RWPE1 (cell line): ENCODE results near the gene VSIG1.

Experiments
- CTCF ChIA-PET: fragments of 350-600 bp; sonication (Branson Sonifier 250); formaldehyde crosslinking; extraction: SDS; loops from one replicate; lab custom pipeline; 2021; lab: Yijun Ruan, JAX
- POLR2A ChIA-PET: fragments of 400-600 bp; formaldehyde crosslinking; extraction: SDS; loops from one replicate; lab custom pipeline; 2020; ENCODE audit warnings: antibody characterized with exemption; ENCODE audit not compliant: low non-redundant PET; lab: Yijun Ruan, JAX
- DNase-seq: peaks from one replicate; pipeline ENCODE4 v3.0.0; 2012; ENCODE audit warnings: low spot score
- H3K27ac ChIP-seq: fragments of 450-650 bp; 2 replicates; pipeline ENCODE4 v1.5.1; 2017
- TF ChIP-seq, protein P1 (sequence below): fragments of 450-650 bp; conservative IDR thresholded peaks from 2 replicates; pipeline ENCODE4 v1.5.1; 2017; ENCODE audit warnings: low read depth, mild to moderate bottlenecking

The VSIG1 gene

DNA sequence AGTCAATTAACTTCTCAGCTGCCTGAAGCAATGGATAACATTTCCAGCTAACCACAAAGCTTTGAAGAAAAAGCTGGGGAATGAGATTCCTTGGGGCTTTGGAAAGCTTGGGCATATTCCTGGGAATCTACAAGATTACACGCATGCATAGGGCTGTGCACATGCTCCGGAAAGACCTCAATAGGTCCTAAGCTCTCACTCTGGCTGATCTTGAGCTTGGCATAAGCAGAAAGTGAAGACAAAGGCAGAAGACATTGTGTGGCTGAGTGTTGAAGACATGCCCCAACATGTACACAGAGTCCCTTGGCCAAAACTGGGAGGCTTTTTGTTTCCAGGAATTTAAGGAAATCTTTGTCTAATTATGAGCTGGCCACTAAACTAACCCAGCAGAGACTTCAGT, 77.9 kb downstream of the VSIG1 start:
- TF ChIP-seq, protein P1, sequence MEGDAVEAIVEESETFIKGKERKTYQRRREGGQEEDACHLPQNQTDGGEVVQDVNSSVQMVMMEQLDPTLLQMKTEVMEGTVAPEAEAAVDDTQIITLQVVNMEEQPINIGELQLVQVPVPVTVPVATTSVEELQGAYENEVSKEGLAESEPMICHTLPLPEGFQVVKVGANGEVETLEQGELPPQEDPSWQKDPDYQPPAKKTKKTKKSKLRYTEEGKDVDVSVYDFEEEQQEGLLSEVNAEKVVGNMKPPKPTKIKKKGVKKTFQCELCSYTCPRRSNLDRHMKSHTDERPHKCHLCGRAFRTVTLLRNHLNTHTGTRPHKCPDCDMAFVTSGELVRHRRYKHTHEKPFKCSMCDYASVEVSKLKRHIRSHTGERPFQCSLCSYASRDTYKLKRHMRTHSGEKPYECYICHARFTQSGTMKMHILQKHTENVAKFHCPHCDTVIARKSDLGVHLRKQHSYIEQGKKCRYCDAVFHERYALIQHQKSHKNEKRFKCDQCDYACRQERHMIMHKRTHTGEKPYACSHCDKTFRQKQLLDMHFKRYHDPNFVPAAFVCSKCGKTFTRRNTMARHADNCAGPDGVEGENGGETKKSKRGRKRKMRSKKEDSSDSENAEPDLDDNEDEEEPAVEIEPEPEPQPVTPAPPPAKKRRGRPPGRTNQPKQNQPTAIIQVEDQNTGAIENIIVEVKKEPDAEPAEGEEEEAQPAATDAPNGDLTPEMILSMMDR: no peak
- DNase-seq: peak; percentile 16
- no peak overlapping the region for H3K27ac ChIP-seq
- ChIA-PET CTCF (no interaction called here), POLR2A (no interaction called here)

DNA sequence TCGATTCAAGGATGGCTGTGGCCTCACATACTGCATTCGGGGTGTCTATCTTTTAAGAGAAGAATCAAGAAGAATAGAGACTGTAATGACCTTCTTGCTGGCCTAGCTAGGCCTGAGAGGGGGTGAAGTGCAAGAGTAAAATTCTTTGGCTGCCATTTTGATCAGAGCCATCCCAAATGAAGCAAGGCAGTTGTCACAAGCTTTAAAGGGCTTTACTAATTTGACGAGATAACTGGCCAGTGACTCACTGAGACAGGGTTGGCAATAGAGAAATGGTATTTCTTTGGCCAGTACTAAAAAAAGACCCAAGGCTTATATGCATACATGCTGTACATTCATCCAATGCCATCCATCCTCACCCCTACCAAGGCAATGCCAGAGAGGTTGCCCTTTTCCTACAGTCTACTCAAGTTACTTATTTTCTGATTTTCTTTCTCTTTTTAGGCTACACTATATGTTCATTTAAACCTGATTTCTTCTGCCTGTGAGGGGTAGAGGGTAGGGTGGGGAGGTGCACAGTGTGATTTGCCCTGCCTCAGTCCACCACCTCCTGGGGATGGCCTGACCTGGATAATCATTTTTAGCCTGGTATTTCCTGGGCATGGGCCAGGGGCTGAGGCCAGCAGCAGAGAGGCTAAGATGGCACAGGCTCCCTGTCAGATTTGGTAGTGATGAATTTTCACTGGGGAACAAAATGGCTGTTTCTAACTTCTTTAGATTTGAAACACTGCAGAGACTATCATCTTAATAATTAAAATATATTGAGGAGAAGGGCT, 78.9 kb downstream of the VSIG1 start:
- DNase-seq: no peak
- TF ChIP-seq, protein P1: no peak
- CTCF ChIA-PET: interaction anchor here (0.7 kb wide), 1 partner anchor 16 kb away, joined by 4 read pairs; no protein-coding TSS in a partner anchor
- no peak overlapping the region for H3K27ac ChIP-seq
- POLR2A ChIA-PET: no interaction called here

DNA sequence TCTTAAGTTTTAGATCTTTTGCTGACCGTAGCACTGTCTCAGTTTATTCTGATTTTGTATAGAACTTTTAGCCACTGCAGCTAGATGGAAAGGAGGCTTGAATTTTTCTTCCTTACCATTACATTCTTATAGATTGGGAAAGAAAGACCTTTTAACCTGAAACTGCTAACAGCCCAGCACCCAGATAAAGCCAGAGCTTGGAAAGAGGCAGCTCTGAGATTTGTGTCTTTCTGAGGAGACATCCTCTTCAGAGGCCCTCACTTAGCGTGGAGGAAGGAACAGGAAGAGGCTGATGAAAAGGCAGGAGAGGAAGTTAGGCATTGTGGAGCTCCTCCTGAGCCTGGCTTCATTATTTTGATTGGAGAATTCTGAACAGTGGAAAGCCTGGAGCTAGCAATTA, 81.8 kb downstream of the VSIG1 start:
- TF ChIP-seq, protein P1: no peak
- DNase-seq: no peak
- CTCF ChIA-PET: no interaction called here
- POLR2A ChIA-PET: no interaction called here
- no peak overlapping the region for H3K27ac ChIP-seq

DNA sequence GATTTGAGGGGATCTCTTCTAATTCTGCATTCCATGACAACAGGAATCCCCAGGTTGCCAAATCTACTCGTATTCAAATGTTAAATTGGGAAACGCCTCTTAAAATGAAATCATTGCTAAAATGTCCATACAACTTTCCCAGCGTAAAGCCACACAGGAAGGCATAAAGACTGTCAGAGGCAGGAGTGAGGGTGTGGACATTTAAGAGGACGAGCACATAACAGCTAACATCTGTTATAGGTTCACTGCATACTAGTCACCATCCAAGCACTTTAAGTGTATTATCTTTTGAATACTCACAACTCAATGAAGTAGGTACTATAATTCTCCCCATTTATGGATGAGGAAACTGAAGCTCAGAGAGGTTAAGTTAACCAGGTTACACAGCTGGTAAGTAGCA, 82.3 kb downstream of the VSIG1 start:
- POLR2A ChIA-PET: no interaction called here

More for the DNA sequence above, 82.3 kb downstream of the VSIG1 start:
- DNase-seq: no peak
- TF ChIP-seq, protein P1: no peak
- no peak overlapping the region for H3K27ac ChIP-seq
- CTCF ChIA-PET: no interaction called here
